GM19239 (cell line): ENCODE data around the gene CCDC85A.

Experiments
- DNase-seq: peaks from one replicate; pipeline ENCODE4 v3.0.0; 2011; ENCODE audit warnings: low spot score; ENCODE audit not compliant: insufficient read length
- FAIRE-seq: peaks from 2 replicates; lab custom pipeline; 2011; peaks lifted over from hg19 to GRCh38; lab: Jason Lieb, UNC

Gene CCDC85A

DNA sequence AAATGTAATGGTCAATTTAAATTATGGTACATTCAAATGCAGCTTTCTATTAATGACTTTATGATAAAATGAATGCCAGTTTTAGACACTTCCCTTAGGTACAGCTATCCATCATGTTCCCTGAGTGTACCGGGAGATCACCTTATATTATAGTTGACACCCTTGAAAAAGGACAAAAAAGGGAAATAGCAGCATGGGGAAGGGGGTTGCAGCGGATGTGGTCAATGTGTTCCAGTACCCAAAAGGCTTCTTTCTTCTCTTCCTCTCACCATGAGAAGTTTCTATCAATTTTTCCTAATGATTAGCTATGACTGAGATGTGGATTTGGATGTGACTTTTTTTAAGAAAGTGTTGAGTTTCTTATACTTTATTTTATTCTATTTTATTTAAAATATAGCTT, 154.4 kb downstream of the CCDC85A start:
- DNase-seq (no peak), FAIRE-seq (no peak)

DNA sequence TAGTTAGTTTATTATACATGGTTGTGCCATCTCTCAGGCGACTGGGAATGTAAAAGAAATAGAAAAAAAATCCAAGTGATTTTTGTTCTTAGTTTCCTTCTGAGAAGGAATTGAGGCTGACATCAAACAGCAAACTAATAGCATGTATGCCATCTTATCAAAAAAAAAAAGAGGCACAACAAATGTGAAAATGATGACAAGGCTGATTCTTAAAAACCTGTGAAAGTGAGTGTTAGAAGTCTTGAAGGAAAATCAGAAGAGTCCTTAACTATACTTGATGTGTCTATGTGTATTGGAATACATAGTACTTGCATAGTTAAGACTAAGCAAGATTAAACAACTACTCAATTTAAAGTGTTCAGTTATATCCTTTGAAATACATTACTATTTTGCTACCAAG, 161.0 kb downstream of the CCDC85A start:
- FAIRE-seq (no peak), DNase-seq (no peak)

DNA sequence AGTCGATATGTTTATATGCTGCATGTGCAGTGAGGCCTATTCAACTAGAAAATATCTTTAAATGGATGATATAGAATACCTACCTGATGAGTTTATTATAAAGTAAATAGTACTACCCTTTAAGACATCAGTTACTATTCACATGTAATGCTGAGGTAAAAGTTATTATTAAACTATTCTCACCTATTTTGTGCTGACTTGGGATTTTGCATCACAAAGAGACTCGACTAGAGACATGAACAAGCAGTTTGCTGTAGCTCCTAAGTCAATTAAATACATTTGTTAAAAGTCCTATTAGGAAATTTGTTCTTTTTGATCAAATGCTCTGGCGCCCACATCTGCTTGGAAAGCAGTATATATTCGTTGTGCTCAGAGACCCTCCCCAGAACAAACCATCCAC, 164.1 kb downstream of the CCDC85A start:
- FAIRE-seq (no peak), DNase-seq (no peak)

DNA sequence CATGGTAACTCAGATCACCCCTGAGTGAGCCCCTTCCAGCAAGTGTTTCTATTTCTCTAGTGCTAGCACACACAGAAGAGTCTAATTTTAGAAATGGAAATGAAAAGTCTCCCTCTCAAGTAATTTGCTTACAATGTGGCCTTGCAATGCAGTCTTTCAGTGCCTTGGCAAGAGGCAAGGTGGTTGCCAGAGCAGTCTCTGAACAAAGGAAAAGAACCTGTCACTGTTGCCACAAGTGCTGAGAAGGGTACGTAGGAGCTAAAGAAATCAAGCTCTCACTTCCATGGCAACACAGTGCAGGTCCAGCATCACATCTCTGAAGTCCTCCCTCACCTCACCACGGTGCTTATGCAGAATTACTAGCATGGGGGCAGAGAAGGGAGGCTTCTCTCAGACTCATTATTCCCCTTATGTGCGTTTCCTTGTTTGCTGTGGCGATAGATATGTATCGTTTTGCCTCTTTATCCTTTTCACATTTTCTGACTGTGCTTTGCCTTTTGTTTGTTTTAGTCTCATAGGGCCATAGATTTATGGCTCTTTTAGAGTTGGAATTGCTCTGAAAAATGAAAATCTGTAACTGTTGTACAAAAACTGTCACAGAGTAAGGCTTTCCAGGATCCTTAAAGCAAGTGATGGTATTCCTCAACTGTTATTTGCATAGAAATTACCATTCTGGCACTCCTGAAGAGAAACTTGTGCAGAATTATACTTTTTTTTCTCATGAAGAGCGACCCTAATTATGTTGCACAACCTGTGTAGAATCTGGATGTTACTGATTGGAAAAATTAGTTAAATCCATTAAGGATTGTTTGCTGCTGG, 164.8 kb downstream of the CCDC85A start:
- no peak for FAIRE-seq

DNA sequence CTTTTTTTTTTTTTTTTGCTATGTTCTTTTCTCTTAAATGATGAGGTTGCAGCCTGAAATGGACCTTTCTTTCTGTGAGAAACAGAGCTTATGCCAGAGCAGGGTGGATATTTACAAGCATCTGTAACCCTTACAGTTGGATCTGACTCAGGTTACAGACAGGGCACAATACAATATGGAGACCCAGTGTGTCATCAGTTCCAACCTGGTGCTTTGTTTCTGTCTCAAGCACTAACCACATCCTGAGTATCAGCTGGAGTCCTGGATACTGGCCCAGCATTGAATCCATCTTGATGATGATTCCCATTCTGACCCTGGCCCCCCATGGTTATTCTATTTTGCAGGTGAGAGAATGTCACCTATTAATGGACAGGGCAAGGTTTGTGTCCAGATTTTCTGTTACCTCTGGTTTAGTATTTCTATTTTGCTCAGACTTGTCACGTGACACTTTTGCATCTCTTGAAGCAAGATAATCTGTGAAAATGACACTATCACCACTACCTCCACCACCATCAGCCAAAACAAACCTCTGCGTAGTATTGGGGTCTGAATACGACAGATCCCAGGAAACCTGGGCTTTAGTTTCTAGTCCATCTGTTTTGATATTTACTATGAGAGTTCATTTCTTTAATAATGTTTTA, 174.0 kb downstream of the CCDC85A start:
- FAIRE-seq (no peak), DNase-seq (no peak)

More for the DNA sequence above, 164.8 kb downstream of the CCDC85A start:
- DNase-seq: no peak

DNA sequence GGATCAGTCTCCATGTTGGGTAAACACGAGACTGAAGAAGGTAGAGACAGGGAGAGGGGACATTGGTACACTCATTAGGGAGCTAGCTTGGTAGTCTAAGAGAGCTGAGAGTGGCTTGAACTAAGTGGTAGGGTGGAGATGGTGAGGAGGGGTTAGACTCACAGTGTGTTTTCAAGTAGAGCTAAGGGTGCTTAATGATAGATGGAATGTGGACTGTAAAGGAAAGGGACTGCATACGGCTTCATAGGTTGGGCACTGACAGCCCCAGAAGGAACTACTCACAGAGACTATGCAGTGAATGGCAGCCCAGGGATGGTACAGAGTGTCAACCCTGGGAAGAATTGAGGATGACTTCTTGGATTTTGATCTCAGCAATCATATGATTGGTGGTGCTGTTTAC, 178.1 kb downstream of the CCDC85A start:
- FAIRE-seq (no peak), DNase-seq (no peak)

DNA sequence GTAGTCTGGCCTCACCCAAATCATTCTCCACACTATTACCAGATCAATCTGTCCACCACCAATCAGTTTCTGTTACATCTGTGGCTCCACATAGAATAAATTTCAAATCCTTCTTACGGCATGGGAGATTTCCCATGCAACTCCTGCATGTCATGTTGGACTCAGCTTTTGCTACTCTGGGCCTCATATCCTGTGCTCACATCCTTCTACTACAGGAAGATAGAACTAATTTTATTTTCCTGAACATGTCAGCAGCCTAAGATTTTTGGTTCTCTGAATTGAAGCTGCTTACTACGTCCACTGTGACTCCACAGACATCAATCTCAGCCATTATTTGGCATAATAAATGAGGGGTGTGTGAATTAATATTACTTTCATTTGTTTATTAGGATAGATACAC, 181.1 kb downstream of the CCDC85A start:
- no peak for DNase-seq
- no peak for FAIRE-seq

DNA sequence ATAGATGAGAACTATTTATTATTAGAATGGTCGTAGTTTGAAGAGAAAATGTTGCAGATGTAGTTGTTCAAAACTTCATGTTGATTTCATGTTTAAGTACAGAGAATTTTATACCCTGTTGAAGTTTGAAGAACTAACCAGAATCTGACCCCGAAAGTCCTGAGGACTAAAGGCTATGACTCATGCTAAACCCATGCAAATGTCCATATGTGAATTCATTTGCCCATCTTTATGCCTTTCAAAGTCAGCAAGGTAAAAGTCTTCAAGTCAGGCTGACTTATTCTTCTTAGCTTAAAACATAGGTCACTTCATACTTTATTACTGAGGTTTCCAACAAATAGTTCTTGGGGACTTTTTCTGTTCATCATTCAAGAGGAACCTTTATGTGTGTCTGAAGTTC, 185.5 kb downstream of the CCDC85A start:
- FAIRE-seq (no peak), DNase-seq (no peak)

DNA sequence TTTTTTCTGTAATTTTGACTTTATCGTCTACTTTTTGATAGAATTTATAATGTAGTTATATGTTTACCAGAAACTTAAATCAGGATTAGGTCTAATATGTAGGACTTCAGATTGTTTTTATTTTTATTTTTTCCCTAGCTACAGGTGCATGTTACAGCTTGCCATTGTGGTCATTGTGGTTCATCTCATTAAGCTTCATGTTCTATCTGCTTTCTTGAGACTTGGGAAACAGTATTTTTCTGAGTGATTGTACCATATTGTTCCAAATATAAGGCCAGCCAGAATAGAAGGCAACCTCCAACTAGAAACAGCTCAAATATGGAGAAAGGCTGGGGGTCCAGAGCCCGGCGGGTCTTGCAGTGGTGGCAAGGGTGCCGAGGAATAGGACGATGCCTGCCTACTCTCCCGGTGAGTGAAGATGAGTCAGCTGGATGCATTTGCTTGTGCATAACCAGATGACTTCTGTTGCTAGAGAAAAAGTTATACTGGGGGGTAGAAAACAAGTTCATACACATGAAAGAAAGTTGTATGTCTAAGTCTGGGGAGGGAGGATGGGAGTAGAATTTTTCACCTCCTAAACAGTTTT, 188.4 kb downstream of the CCDC85A start:
- DNase-seq (no peak), FAIRE-seq (no peak)

DNA sequence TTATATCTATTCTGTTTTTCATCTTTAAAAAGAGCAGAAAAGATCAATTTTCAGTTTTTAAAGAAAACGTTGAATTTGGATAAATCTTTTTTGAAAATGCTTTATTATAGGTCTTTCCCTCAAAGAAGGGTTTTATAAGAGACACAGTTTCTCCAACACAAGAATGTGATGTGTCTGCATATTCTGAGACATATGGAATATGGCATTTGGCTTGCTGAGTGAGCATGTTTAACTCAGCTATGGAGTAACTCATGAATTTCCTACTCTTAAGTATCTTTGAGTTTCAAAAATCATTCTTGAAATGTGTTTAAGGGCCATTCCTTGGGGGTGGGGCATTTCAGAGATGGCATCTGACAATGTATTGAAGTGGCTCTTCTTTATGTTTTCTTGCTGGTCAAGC, 191.5 kb downstream of the CCDC85A start:
- FAIRE-seq: no peak

DNA sequence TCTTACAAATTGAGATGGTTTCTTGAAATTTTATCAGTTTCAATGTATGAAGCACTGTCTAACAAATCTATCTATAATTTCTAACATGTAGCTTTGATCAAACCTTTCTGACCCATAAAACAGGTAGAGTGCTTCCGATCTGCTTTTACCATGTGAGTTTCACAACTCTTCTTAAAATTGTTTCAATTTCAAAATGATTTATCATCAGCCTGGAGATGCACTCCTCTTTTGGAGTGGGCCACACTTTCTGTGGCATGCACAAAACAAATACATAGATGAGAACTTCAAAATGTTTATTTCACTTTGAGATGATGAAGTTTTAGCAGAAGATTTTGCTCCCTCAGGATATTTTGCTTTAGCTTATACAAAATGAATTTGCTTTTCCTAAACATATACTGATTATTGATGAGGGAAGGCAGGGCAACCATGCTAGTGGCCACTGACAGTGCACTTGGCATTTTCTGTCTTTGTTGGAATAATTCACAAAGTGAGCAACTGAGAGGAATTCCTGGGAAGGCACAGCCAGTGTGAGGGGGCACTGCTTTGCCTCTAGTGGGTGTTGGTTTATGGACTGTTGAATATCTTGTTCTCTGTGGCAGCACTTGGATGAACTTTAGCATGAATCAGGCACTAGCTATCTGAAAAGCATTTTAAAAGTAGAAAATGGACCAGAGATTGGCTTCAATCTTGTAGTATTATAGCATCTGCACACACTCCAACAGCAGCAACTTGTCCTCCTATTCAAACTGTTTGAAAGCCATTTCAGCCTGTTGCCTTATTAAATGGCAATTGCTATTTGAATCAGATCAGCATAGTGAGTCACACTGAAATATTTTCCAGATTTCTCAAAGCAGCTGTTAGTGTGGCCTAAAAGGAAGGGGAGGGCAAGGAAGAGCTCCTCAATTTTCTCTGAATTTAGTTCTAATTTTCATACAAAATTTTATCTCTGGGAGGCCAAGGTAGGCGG, 193.2 kb downstream of the CCDC85A start:
- DNase-seq (no peak), FAIRE-seq (no peak)

More for the DNA sequence above, 191.5 kb downstream of the CCDC85A start:
- DNase-seq: no peak

DNA sequence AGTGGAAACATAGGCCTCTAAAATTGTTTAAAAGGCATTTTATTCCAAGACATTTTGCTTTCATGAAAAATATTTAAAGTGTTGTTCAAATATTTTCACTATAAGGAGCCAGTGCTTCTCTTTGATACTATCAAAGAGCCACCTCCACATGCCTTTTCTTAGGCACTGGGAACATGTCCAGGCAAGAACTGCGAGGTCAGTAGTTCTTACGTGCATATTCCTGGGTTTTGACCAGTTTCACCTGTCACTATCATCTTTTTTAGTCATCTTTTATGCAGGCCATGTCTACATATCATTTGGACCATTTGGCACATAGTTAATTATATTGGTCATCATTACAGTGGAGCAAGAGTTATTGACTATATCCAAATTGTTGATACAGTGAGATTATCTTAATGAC, 195.3 kb downstream of the CCDC85A start:
- FAIRE-seq (no peak), DNase-seq (no peak)

DNA sequence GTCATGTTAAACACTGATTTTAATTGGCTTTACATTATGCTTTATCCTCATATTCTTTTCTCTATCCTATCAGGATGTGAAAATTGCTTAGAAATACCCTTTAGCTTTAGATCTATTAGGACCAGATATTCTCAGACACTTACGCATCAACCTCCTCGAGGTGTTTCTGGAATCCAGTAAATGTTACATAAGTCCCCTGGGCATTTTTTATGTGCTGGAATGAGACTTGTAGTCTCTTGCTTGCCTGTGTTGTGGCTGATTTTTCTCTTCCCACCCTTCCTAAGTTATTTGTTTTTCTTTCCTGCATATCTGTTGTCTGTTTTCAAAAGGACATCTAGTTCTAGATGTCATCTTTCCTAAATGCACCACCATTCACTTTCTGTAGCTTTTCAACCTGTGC, 197.1 kb downstream of the CCDC85A start:
- DNase-seq (no peak), FAIRE-seq (no peak)

DNA sequence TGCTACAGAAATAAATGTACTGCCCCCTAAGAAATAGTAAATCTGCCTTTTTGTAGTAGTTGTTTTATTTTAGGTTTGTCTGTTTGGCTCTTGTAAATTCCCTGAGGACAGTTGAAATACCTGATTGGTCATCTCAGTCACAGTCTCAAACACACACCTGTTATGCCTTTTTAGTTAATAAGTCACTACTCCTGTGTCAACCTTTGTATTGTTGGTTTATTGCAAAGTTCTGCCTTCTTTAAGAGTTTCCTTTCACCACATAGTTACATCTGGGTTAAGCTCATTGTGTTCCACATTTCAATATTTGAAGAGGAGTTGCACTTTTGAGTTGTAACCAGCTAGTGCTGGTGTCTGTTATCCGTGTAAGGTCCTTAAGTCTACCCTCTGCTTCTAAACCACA, 198.7 kb downstream of the CCDC85A start:
- FAIRE-seq (no peak), DNase-seq (no peak)

DNA sequence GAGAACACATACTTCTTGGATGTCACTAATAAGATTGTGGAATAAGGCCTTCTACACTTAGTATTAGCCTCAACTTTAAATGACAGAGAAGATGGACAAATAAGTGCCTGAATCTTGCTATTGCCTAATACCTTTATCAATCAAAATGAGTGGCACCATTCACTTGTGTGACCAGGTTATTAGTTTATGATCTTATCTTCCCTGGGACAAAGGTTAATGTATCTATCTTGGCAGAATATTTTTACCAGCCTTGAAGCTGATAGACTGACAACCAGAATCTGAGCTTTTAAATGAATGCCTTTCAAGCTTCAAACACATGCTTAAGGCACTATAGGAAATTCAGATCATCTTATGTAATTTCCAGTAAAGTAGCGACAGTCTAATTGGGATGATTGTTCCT, 202.9 kb downstream of the CCDC85A start:
- no peak for FAIRE-seq
- DNase-seq: no peak

DNA sequence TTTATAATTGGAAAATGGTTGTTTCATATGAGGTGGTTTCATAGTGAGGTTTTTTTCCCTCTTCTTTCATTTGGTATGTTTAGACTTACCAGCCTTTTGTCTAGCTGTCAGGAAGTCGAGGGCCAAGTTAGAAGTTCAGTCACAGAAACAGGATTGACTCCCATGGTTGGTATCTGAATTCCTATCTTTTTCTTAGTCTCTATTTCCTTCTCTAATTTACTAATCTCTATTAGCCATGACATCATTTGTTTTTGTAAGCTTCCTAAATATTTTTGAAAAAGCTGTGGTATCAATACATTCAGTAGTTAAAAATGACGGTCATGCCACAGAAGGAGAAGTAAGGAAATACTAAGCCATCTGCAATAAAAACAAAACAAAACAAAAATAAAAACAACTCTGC, 206.9 kb downstream of the CCDC85A start:
- no peak for FAIRE-seq

DNA sequence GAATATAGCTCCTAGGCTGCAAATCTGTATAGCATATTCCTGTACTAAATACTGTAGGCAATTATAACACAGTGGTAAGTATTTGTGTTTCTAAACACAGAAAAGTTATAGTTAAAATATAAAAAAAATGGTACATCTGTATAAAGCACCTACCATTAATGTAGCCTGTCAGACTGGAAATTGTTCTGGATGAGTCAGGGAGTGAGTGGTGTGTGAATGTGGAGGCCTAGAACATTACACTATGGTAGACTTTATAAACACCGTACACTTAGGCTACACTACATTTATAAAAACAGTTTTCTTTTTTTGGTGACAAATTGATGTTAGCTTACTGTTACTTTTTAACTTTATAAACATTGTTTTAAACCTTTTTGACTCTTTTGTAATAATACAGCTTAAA, 226.3 kb downstream of the CCDC85A start:
- DNase-seq (no peak), FAIRE-seq (no peak)

More for the DNA sequence above, 206.9 kb downstream of the CCDC85A start:
- DNase-seq: no peak

DNA sequence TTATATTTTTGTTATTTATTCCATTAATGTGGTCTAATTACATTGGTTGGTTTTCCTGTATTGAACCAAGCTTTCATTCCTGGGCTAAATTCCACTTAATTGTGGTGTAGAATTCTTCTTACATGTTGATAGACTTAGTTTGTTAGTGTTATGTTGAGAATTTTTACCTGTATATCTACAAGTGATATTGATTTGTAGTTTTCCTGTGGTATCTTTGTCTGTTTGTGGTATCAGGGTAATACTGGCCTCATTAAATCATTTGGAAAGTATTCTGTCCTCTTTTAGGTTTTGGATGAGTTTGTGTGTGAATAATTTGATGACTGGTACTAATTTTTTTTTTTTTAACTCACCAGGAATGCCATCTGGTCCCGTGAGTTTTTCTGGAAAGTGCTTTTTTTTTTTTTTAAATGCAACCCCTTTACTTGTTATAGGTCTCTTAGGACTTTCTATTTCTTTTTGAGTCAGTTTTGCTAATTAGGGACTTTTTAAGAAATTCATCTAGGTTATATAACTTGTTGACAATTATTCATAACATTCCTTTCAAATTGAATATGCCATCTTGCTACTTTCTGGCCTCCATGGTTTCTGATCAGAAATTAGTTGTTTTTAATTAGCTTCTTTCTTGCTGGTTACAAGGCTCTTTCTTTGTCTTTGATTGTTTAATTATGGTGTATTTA, 232.8 kb downstream of the CCDC85A start:
- DNase-seq (no peak), FAIRE-seq (no peak)
